ENCODE results near the gene POLR3E.
A peak's percentile ranks its signal among the peaks of the same experiment; 100 is the strongest.
"Not testable (repeated sequence)": the region's sequence is repeated elsewhere in the genome, so short reads cannot be mapped to it uniquely, and the experiment has no call there.

POLR3E gene

DNA sequence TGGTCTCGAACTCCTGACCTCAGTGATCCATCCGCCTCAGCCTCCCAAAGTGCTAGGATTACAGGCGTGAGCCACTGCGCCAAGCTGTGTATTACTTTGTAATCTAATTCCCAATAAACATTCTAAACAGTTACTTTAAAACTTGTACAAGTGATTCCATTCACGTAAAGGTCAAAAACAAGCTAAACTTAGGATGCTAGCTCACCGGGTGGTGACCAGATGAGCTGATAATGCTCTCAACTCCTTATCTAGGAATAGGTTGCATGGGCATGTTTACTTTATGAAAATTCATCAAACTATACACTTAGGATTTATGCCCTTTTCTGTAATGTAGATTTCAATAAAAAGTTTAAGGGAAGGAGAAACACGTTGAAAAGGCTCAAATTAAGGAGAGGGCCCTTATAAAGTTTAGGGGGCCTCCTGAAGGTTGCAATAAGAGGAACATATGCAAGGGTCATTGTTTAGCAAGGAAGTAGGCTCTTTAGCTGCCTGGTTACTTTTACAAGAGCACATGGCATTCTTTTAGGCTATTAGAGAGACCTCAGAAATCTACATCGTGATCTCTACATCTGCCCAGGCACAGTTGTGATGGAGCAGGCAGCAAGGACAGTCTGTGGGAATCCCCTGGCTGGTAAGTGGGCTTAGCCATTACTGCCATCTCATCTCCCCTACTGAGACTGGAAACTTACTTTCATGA, 63.9 kb downstream of the POLR3E start:
- no peak overlapping the region for H3K4me3 ChIP-seq (replicated peaks; ENCODE audit: low read depth, low read length)
- TF ChIP-seq, protein P1, sequence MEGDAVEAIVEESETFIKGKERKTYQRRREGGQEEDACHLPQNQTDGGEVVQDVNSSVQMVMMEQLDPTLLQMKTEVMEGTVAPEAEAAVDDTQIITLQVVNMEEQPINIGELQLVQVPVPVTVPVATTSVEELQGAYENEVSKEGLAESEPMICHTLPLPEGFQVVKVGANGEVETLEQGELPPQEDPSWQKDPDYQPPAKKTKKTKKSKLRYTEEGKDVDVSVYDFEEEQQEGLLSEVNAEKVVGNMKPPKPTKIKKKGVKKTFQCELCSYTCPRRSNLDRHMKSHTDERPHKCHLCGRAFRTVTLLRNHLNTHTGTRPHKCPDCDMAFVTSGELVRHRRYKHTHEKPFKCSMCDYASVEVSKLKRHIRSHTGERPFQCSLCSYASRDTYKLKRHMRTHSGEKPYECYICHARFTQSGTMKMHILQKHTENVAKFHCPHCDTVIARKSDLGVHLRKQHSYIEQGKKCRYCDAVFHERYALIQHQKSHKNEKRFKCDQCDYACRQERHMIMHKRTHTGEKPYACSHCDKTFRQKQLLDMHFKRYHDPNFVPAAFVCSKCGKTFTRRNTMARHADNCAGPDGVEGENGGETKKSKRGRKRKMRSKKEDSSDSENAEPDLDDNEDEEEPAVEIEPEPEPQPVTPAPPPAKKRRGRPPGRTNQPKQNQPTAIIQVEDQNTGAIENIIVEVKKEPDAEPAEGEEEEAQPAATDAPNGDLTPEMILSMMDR (IDR thresholded peaks at IDR 0.05; ENCODE audit: low read length, missing control alignments), result no peak
- DNase-seq (ENCODE audit: low read depth), result no peak

DNA sequence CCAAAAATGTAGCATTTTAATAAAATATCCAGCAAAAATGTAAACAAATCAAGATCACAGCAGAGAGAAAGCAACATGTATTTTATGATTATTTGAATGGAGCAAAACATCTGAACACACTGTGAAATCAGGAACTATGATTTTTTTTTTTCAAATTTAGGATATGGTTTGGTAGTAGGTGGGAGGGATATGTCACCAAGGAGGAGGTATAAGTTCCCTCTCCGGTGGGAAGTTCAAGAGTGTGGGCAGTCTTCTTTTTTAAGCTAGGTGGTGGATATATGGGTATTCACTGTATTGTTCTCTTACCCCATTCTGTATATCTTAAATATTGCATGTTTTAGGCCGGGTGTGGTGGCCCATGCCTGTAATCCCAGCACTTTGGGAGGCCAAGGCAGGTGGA, 67.0 kb downstream of the POLR3E start:
- TF ChIP-seq, protein P1 (IDR thresholded peaks at IDR 0.05; ENCODE audit: low read length, missing control alignments), result no peak
- DNase-seq (ENCODE audit: low read depth), result no peak
- H3K4me3 ChIP-seq (replicated peaks; ENCODE audit: low read depth, low read length), result no peak overlapping the region

DNA sequence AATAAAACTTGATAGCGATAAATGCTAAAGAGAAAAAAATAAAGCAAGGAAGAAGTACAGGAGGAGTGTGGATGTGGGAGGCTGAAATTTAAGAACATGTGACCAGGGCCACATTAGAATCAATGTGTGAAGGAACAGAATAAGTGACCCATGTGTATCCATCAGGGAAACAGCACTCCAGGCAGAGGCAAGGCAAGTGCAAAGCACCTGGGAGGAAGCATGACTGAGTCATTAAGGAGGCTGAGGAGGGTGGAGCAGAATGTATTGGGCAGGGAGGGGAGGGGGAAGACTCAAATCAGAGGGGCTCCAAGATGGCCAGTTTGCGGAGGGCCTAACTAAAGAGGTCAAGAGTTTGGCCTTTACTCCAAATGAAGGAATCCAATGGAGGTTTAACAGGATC, 69.2 kb downstream of the POLR3E start:
- DNase-seq (ENCODE audit: low read depth), result no peak
- TF ChIP-seq, protein P1 (IDR thresholded peaks at IDR 0.05; ENCODE audit: low read length, missing control alignments), result no peak
- no peak overlapping the region for H3K4me3 ChIP-seq (replicated peaks; ENCODE audit: low read depth, low read length)

DNA sequence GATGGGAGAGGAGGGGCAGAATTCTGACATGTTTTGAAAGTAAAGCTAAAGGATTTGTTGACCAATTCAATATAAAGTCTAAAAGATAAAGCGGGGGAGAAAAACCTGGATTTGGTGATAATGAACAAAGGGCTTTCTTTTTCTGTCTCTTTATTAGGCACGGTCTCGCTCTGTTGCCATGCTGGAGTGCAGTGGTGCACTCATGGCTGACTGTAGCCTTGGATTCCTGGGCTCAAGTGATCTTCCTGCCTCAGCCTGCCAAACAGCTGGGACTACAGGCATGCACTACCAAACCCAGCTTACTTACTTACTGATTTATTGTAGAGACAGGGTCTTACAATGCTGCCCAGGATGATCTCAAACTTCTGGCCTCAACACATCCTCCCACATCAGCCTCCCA, 69.7 kb downstream of the POLR3E start:
- DNase-seq (ENCODE audit: low read depth), result no peak
- TF ChIP-seq, protein P1 (IDR thresholded peaks at IDR 0.05; ENCODE audit: low read length, missing control alignments), result no peak
- H3K4me3 ChIP-seq (replicated peaks; ENCODE audit: low read depth, low read length), result no peak overlapping the region

DNA sequence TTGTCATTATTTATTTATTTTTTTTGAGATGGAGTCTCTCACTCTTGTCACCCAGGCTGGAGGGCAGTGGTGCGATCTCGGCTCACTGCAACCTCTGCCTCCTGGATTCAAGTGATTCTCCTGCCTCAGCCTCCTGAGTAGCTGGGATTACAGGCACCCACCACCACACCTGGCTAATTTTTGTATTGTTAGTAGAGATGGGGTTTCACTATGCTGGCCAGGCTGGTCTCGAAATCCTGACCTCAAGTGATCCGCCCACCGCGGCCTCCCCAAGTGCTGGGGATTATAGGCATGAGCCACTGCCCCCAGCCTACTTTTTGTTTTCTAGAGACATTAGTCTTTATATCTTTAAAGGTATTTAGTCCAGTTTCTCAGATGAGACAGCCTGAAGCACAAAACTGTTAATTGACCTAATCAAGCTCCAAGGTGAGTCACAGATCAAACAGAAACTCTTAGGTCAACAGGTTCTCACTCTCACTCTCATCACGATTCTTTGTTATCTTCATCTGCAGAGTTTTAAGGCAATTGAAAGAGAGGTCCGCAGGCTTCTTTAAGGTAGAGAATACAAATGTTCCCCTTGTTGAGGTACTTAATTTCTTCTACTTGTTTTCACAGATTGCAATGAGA, 71.1 kb downstream of the POLR3E start:
- not testable (repeated sequence) for H3K4me3 ChIP-seq (replicated peaks; ENCODE audit: low read depth, low read length); DNase-seq (ENCODE audit: low read depth)

DNA sequence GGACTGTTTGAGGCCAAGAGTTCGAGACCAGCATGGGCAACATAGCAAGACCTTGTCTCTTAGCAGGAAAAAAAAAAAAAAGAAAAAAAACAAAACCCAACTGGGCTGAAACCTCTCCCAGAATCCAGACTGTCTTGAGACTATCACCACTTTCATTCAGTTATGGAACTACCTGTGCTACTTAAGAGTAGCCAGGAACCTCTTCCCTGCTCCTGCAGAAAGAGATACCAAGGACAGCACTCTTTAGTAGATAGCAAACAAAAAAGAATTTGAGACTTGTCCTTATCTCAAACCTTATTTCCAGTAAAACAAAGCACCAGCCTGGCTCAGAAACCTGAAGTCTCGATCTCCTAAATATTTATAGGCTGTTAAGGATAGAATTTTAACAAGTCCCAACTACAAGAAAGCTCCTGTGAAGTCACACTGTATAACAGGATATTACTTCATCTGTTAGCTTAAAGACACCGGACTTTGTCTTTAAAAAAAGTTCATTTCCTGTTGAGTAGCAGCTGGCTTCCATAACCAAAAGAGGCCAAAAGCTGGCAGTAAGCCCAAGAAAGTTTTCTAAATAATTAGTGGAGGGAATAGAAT, 72.1 kb downstream of the POLR3E start:
- H3K4me3 ChIP-seq (replicated peaks; ENCODE audit: low read depth, low read length), result no peak overlapping the region
- DNase-seq (ENCODE audit: low read depth), result peak; percentile 84
- TF ChIP-seq, protein P1 (IDR thresholded peaks at IDR 0.05; ENCODE audit: low read length, missing control alignments), result no peak

DNA sequence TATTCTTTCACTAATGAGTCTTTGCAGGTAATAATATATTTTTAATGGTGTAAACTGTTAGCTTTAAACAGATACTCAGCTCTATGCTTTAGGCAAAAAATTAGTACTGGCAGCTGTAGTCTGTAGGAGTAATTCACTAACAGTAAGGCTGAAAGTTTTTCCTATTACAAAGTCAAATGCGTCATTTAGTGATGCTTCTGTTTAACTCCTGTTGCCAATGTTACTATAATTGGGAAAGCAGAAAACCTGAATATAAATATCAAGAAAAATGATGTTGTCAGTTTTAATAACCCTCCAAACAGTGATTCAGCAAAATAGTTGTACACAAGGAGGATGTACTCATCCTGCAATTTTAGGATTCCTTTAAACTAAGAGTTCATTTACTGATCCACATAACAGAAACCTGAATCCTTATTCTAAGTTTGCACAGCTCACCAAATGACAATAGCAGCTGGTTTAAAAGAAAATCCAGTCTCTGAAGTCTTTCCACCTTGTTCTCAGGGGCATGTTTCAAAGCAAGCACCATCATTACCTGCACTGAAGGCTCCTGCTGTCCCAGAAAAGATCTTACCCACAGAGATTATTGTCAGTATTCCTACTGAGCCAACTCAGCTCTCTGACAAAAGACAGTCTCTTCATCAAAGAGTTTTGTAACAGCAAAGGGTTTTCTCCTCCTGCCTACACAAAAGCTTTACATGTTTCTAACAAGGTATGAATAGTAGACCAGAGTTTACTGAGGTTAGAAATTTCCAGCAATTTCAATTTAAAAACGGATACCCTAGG, 73.0 kb downstream of the POLR3E start:
- peak; percentile 86 for DNase-seq (ENCODE audit: low read depth)
- H3K4me3 ChIP-seq (replicated peaks; ENCODE audit: low read depth, low read length), result no peak overlapping the region
- TF ChIP-seq, protein P1 (IDR thresholded peaks at IDR 0.05; ENCODE audit: low read length, missing control alignments), result no peak

Measured in fibroblast of pulmonary artery (primary cell).